GM12873 (cell line): ENCODE measurements around the gene PSME1.

Experiments used
- CTCF ChIP-seq: IDR thresholded peaks from 2 replicates; pipeline ENCODE4 v1.5.1; 2012; ENCODE audit warnings: low read depth, mild to moderate bottlenecking, moderate library complexity, low read length, control low read depth; ENCODE audit not compliant: insufficient read depth; ENCODE audit errors: missing control alignments

Gene PSME1

GRCh38 chr14:24149302-24149969, 13.4 kb downstream of the PSME1 start:
- TF ChIP-seq CTCF = no peak

GRCh38 chr14:24150061-24150460, 14.1 kb downstream of the PSME1 start:
- TF ChIP-seq CTCF = no peak

DNA sequence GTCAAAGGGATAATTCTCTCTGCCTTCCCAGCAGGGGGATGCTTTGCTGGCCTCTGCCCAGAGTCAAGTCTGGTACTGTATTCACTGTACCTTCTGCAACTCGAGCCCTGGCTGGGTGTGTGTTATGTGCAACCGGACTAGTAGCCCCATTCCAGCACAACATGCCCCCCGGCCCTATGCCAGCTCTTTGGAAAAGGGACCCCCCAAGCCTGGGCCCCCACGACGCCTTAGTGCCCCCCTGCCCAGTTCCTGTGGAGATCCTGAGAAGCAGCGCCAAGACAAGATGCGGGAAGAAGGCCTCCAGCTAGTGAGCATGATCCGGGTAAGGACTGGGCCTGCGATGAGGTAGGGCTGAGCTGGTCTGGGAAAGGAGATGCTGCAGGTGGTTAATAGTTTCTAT, 14.6 kb downstream of the PSME1 start:
- TF ChIP-seq CTCF = no peak

- TF ChIP-seq CTCF = no peak
These were observed 15.0 kb downstream of the PSME1 start for GRCh38 chr14:24150993-24151392.

GRCh38 chr14:24151404-24152080, 15.5 kb downstream of the PSME1 start:
- no peak for TF ChIP-seq CTCF

- no peak for TF ChIP-seq CTCF
These were observed 19.1 kb downstream of the PSME1 start for GRCh38 chr14:24155100-24155499.

GRCh38 chr14:24156840-24157239, 20.8 kb downstream of the PSME1 start:
- TF ChIP-seq CTCF = no peak
